Esophagus squamous epithelium (tissue), 5 donors: Measurements from ENCODE around the gene RAB15. TPM values are rescaled to one million over a fixed set of nuclear protein-coding genes. Genes with fewer than 3 reads are reported as not detected.
A peak's percentile ranks its signal among the peaks of the same experiment; 100 is the strongest.

Experiments
- DNase-seq: peaks from one replicate; lab custom pipeline; 2025; lab: John Stamatoyannopoulos, UW
- H3K27ac ChIP-seq, 4 donors: fragments of 200-600 bp; sonication (generic); one replicate each; pipeline ENCODE4 v1.5.1; 2016 to 2019; ENCODE audit warnings: mild to moderate bottlenecking in 1 of 4
- H3K27me3 ChIP-seq, 4 donors: fragments of 200-600 bp; sonication (generic); 1 replicate in 3 of 4; 2 replicates in 1 of 4; pipeline versions ENCODE4 v1.5.1 to v1.6.0; 2017 to 2021; ENCODE audit warnings: antibody characterized with exemption in 1 of 4
- H3K36me3 ChIP-seq, 3 donors: fragments of 200-600 bp; sonication (generic); one replicate each; pipeline ENCODE4 v1.5.1; 2016 to 2019
- H3K4me1 ChIP-seq, 3 donors: fragments of 200-600 bp; sonication (generic); one replicate each; pipeline ENCODE4 v1.5.1; 2017 to 2019
- H3K4me3 ChIP-seq, 4 donors: fragments of 200-600 bp; sonication (generic); 1 replicate in 3 of 4; 2 replicates in 1 of 4; pipeline ENCODE4 v1.5.1; 2016 to 2019; ENCODE audit warnings: mild to moderate bottlenecking in 2 of 4, moderate library complexity in 1 of 4
- H3K9me3 ChIP-seq, 3 donors: fragments of 200-600 bp; sonication (generic); one replicate each; pipeline ENCODE4 v1.5.1; 2016 to 2019
- CTCF ChIP-seq, 6 experiments: fragments of 450-650 bp in 4 of 6; fragments of 200-600 bp in 2 of 6; sonication (generic) in 2 of 6; IDR thresholded peaks; one replicate each; pipeline ENCODE4 v1.5.1; 2016 to 2019; ENCODE audit warnings: antibody characterized with exemption in 6 of 6, mild to moderate bottlenecking in 4 of 6, moderate library complexity in 4 of 6
- POLR2A ChIP-seq, 4 donors: fragments of 450-650 bp; IDR thresholded peaks; one replicate each; pipeline ENCODE4 v1.6.1; 2017; ENCODE audit warnings: antibody characterized with exemption in 4 of 4, mild to moderate bottlenecking in 4 of 4, moderate library complexity in 3 of 4
- WGBS, 2 donors: methylation state at CpG; one replicate each; pipeline ENCODE4 v1.1.5; 2018; 5-methylcytosine and 5-hydroxymethylcytosine counted together
- intact Hi-C: fragments of 100-400 bp; cut with DNase I; formaldehyde crosslinking; loops from one replicate; pipeline ENCODE4 v1.15.0; 2022
- total RNA-seq, 4 donors: library from RNA; depleted of rRNA; stranded (reverse); fragments of >200 nt; gene quantifications; one replicate each; pipeline ENCODE4 v1.1.0, GENCODE V29; 2016
- donor health status: DM: yes; HTN: yes; CAD: no.

RAB15 gene
- total RNA-seq, 4 donors from 2014 or later, result 2.5 to 7.0 (median 5.2) TPM

- TF ChIP-seq CTCF (IDR thresholded peaks at IDR 0.05) (no peak), POLR2A (IDR thresholded peaks at IDR 0.05) (no peak)
- Histone ChIP-seq H3K27ac (no peak overlapping the region), H3K4me3 (no peak overlapping the region), H3K36me3 (peaks cover 0 to 10% (median 6%) of the 10 kb centered on the region in 3 donors), H3K9me3 (no peaks in the 10 kb centered on the region), H3K4me1 (peaks cover 0 to 46% (median 16%) of the 10 kb centered on the region in 3 donors), H3K27me3 (no peaks in the 10 kb centered on the region)
- intact Hi-C loops, result no loop called here
- no peak for DNase-seq
- 69 to 88% methylated on average over 5 of the region's 5 CpGs for WGBS, 2 donors
Observed at GRCh38 chr14:64919618-64920017, 52.5 kb downstream of the RAB15 start.

GRCh38 chr14:64919215-64919614, 52.9 kb downstream of the RAB15 start:
- H3K27ac ChIP-seq, result no peak overlapping the region
- intact Hi-C loops, result no loop called here
- peaks cover 0 to 6% (median 2%) of the 10 kb centered on the region in 3 donors for H3K36me3 ChIP-seq
- peaks cover 0 to 46% (median 16%) of the 10 kb centered on the region in 3 donors for H3K4me1 ChIP-seq
- no peak overlapping the region for H3K4me3 ChIP-seq
- no peaks in the 10 kb centered on the region for H3K9me3 ChIP-seq
- no peaks in the 10 kb centered on the region for H3K27me3 ChIP-seq
- TF ChIP-seq CTCF (IDR thresholded peaks at IDR 0.05) (no peak), POLR2A (IDR thresholded peaks at IDR 0.05) (no peak)
- DNase-seq, result no peak

GRCh38 chr14:64918216-64918615, 53.9 kb downstream of the RAB15 start:
- Histone ChIP-seq H3K4me1 (peaks cover 0 to 52% (median 19%) of the 10 kb centered on the region in 3 donors), H3K27me3 (no peaks in the 10 kb centered on the region), H3K27ac (no peak overlapping the region)

GRCh38 chr14:64915797-64916196, 56.3 kb downstream of the RAB15 start:
- Histone ChIP-seq H3K4me3 (peak overlapping the region in 1 of 4 donors; percentile 76), H3K9me3 (no peaks in the 10 kb centered on the region), H3K27me3 (no peaks in the 10 kb centered on the region), H3K27ac (no peak overlapping the region), H3K36me3 (no peaks in the 10 kb centered on the region), H3K4me1 (peaks cover 0 to 52% (median 19%) of the 10 kb centered on the region in 3 donors)
- intact Hi-C loops, result no loop called here
- 72 to 86% methylated on average over 2 of the region's 2 CpGs for WGBS, 2 donors
- no peak for DNase-seq
- TF ChIP-seq POLR2A (IDR thresholded peaks at IDR 0.05) (no peak), CTCF (IDR thresholded peaks at IDR 0.05) (no peak)

More at GRCh38 chr14:64918216-64918615, 53.9 kb downstream of the RAB15 start:
- Histone ChIP-seq H3K4me3 (no peak overlapping the region), H3K9me3 (no peaks in the 10 kb centered on the region), H3K36me3 (no peaks in the 10 kb centered on the region)
- TF ChIP-seq POLR2A (IDR thresholded peaks at IDR 0.05) (no peak), CTCF (IDR thresholded peaks at IDR 0.05) (no peak)
- intact Hi-C loops, result no loop called here
- no peak for DNase-seq
- WGBS, 2 donors, result 83 to 85% methylated on average over 3 to 4 of the region's 4 CpGs

- no peak for DNase-seq
- no peaks in the 10 kb centered on the region for H3K27me3 ChIP-seq
- intact Hi-C loops, result no loop called here
- H3K27ac ChIP-seq, result peak overlapping the region; percentile 95 to 99 (median 98)
- H3K9me3 ChIP-seq, result no peaks in the 10 kb centered on the region
- 7 to 17% methylated on average over 4 of the region's 4 CpGs for WGBS, 2 donors
- TF ChIP-seq CTCF (IDR thresholded peaks at IDR 0.05) (no peak), POLR2A (IDR thresholded peaks at IDR 0.05) (no peak)
- H3K4me3 ChIP-seq, result peak overlapping the region; percentile 76 to 98 (median 96)
- H3K36me3 ChIP-seq, result no peaks in the 10 kb centered on the region
- H3K4me1 ChIP-seq, result peaks cover 0 to 52% (median 19%) of the 10 kb centered on the region in 3 donors
Observed at GRCh38 chr14:64915029-64915424, 57.1 kb downstream of the RAB15 start.
